Raji (cell line): Measurements from ENCODE around the gene GRIN3A.

ENCODE experiments used
- POLR2A ChIP-seq: IDR thresholded peaks from 2 replicates; pipeline ENCODE4 v1.6.1; 2011; ENCODE audit warnings: low read depth, low read length, control low read depth; ENCODE audit not compliant: insufficient read depth

Gene GRIN3A

GRCh38 chr9:101671567-101671966 is 66.9 kb downstream of the GRIN3A start:
- no peak for TF ChIP-seq POLR2A

GRCh38 chr9:101668421-101668820 is 70.0 kb downstream of the GRIN3A start:
- TF ChIP-seq POLR2A: no peak

DNA sequence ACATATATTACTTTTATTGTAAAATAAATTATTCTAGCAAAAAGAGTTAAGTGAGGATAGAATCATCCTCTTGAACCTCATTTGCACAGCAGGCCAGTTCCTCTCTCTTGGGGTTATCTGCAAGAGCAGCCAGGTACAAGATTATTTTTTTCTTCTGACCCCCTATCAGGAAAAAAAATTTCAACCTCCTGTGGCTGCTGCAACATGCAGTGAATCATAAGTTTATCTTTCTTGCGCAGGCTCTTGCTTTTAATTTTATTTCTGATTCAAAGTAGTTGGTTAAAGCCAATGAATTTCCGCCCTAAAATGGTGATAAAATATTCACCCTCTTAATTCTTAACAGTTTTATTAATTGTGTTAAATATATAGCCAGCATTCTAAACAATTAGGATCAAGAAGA is 74.0 kb downstream of the GRIN3A start:
- TF ChIP-seq POLR2A: no peak

DNA sequence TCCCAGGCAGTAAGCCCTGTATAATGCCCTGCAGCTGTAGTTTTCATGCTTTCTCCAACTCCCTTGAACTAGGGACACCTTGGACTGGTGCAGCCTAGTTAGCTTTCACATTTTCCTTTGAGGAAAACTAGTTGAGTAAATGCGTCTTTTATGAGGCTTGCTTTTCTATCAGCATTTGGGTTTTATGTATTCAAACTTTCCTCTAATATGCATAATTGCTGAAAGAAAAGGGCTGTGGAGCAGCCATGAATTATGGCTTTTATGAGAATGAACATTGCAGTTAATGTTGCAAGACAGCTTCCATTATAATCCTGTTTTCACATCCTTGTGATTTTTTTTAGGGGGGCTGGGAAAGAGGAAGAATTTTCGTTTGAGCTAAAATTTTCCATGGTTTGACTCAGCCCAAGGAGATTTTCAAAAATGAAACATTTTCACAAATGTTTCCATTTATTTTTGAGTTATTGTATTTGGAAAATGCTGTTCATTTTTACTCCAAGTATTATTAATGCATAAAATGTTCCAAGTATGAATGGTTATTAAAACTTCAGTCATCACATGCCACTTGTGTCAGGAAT is 85.8 kb downstream of the GRIN3A start:
- no peak for TF ChIP-seq POLR2A

DNA sequence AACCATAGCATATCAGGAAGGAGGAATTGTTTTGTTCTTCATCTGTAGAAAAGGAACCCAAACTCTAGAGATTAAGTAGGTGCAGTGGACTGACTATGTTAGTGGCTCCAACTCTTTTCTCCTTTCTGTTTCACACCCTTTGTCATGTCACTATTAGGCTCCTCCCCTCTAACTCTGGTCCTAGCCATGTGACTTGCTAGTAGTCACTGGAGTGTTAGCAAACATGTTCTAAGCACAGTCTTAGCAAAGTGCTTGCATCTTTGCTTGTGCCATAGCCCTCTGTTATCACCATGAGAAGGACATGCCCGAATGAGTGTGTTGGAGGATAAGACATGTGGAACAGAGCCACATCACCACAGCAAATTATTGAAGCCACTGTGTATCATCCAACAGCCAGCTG is 88.3 kb downstream of the GRIN3A start:
- TF ChIP-seq POLR2A: no peak

DNA sequence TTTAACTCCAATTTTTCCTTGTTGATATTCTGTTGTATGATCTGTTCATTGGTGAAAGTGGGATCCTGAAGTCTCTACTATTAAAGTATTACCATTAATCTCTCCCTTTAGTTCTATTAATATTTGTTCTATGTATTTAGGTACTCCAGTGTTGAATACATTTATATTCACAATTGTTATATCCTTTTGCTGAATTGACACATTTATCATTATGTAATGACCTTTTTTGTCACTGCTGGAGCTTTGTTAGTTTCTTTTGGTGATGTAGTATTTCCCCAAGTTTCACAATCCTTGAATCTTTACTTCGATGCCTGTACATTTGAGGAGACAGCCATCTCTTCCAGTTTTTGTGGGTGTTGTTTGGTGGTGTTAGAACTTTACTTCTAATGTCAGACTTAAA is 90.0 kb downstream of the GRIN3A start:
- no peak for TF ChIP-seq POLR2A

- no peak for TF ChIP-seq POLR2A
These were observed 98.4 kb downstream of the GRIN3A start for GRCh38 chr9:101639785-101640665.

GRCh38 chr9:101639311-101639710 is 99.1 kb downstream of the GRIN3A start:
- TF ChIP-seq POLR2A: no peak

- no peak for TF ChIP-seq POLR2A
These were observed 102.2 kb downstream of the GRIN3A start for GRCh38 chr9:101636247-101636646.

GRCh38 chr9:101635473-101635872 is 103.0 kb downstream of the GRIN3A start:
- no peak for TF ChIP-seq POLR2A

- TF ChIP-seq POLR2A: no peak
These were observed 103.6 kb downstream of the GRIN3A start for GRCh38 chr9:101634741-101635409.

DNA sequence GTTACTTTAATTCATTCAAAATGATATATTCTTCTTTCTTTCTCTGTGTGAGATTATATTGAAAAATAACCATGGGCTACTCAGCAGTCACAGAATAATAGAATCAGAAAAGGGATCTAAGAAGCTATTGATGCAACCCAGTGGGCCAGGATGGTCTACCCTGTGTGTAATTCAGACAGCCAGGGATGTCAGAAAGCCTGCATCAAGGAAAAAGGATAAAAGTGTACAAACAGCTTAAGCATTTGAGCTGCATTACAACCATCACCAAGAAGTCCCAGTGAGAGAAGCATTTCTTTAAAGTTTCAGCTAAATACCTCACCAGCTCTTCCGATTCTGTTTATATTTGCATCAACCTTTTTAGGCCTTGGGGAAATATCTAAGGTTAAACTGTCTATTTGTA is 105.8 kb downstream of the GRIN3A start:
- TF ChIP-seq POLR2A: no peak

GRCh38 chr9:101631892-101632291 is 106.6 kb downstream of the GRIN3A start:
- TF ChIP-seq POLR2A: no peak

DNA sequence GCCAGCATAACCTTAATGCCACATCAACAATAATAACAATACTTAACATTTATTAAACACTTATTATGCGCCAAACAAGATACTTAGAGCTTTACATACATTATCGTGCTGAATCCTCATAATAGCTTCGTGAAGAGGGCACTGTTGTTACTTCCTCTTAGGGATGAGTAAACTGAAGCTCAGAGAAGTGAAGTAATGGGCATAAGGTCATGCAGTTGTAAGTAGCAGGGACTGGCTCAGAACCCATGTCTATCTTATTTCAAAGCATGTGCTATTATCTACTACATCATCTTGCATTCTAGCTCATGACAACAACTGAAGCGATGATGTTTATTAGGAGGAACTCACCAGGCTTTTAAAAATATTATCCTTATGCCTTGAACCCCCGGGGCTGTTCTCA is 108.8 kb downstream of the GRIN3A start:
- TF ChIP-seq POLR2A: no peak

DNA sequence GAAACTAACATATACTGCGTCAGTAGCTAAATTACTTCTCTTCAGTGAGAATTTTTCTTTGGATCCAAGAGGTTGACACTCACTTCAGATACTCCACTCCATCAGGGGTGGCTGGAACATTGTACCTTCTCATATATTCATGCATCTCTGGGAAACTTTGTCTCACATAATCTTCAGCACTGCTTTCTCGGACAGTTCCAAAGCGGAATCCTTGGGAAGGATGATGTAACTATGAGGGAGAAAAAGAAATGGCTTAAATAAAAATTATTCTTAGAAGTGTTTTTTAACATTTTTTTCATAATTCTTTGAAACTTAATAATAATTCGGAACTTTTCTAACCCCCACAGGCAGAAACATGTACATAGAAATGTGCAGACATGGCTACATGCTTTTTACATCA is 110.3 kb downstream of the GRIN3A start:
- no peak for TF ChIP-seq POLR2A

GRCh38 chr9:101626295-101626694 is 112.2 kb downstream of the GRIN3A start:
- TF ChIP-seq POLR2A: no peak
